GM15510 (cell line): Measurements from ENCODE around the gene PAQR6.

Experiments used
- POLR2A ChIP-seq: IDR thresholded peaks from 3 replicates; pipeline ENCODE4 v1.6.1; 2011; ENCODE audit warnings: borderline replicate concordance; ENCODE audit not compliant: insufficient read length; ENCODE audit errors: extremely low read depth

The PAQR6 gene

GRCh38 chr1:156221986-156222692, 25.7 kb downstream of the PAQR6 start:
- TF ChIP-seq POLR2A = no peak

DNA sequence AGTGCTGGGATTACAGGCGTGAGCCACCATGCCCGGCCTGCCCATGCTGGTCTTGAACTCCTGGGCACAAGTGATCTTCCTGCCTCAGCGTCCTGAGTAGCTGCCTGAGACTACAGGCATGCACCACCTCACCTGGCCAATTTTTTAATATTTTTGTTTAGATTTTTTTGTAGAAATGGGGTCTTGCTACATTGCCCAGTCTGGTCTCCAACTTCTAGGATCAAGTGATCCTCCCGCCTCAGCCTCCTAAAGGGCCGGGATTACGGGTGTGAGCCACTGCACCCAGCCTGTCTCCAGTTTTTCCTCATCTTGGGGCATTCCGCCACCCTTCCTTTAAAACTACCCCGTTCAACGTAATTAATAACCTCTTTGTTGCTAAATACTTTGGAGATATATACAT, 27.6 kb downstream of the PAQR6 start:
- TF ChIP-seq POLR2A = no peak

DNA sequence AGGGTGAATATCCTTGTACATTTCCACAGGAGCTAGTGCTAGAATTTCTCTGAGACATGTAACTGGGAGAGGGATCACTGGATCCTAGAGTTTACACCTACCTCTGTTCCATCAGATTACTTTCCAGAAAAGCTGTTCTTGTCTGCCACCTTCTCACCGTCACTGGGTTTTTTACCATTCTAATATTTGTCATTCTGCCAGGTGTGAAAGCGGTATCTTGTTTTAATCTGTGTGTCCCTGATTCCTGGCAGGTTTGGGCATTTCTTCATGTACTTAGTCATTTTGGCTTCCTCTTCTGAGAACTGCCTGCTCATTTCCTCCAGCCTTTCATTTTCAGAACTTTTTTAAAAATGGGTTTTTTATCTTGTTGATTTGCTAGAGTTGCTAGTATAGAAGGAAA, 30.0 kb downstream of the PAQR6 start:
- TF ChIP-seq POLR2A = no peak

GRCh38 chr1:156214024-156214748, 33.7 kb downstream of the PAQR6 start:
- no peak for TF ChIP-seq POLR2A

DNA sequence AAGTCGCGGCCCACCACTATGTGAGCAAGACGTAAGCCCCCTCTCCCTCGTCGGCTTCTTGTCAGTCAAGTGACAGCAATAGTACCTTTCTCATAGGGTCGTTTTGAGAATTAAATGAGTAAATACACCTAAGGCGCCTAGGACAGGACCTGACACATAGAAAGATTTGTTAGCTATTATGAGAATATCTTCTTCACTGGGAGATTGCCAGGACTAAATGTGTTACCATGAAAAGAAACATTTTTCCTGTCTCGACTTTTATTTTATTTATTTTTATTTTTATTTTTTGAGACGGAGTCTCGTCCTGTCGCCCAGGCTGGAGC, 34.3 kb downstream of the PAQR6 start:
- no peak for TF ChIP-seq POLR2A

GRCh38 chr1:156212833-156213643, 34.8 kb downstream of the PAQR6 start, which contains the start of gene PMF1:
Gene PMF1, plus strand, starts transcription at chr1:156213007. Its CDS starts 9 bp downstream, at chr1:156213016.
- TF ChIP-seq POLR2A = peak; percentile 61

DNA sequence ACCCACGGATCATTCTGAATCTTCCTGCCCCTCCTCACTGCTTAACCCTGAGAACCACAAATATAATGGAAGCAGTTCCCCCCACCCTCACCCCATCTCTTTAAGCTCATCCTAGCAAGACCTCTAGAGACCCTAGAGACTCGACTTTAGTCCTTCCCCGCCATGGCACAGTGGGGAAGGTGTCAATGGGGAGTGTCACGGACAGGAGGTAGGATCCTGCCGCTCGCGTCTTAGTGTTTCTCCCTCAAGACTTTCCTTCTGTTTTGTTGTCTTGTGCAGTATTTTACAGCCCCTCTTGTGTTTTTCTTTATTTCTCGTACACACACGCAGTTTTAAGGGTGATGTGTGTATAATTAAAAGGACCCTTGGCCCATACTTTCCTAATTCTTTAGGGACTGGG, 35.7 kb downstream of the PAQR6 start:
- no peak for TF ChIP-seq POLR2A

DNA sequence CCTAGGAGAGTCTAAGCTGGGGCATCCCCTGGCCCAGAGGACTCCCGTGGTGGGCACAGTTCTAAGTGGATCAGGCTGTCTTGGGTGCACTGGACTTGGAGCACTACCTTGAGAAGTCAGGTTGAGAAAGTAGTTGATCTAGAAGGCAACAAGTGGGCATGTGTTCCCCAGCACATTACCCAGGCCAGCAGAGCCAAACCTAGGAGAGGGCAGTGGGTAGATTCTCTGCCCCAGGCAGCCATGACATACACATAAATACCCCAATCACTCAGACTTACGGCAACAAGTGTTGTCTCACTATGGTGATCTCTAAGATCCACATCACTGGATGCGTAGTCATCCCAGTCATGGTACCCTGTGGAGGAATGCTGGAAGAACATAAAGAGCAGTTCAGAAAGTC, 36.6 kb downstream of the PAQR6 start:
- TF ChIP-seq POLR2A = no peak

GRCh38 chr1:156204686-156205085, 43.2 kb downstream of the PAQR6 start:
- no peak for TF ChIP-seq POLR2A

GRCh38 chr1:156203331-156203730, 44.5 kb downstream of the PAQR6 start:
- TF ChIP-seq POLR2A = no peak

GRCh38 chr1:156200044-156200443, 47.8 kb downstream of the PAQR6 start:
- TF ChIP-seq POLR2A = no peak

DNA sequence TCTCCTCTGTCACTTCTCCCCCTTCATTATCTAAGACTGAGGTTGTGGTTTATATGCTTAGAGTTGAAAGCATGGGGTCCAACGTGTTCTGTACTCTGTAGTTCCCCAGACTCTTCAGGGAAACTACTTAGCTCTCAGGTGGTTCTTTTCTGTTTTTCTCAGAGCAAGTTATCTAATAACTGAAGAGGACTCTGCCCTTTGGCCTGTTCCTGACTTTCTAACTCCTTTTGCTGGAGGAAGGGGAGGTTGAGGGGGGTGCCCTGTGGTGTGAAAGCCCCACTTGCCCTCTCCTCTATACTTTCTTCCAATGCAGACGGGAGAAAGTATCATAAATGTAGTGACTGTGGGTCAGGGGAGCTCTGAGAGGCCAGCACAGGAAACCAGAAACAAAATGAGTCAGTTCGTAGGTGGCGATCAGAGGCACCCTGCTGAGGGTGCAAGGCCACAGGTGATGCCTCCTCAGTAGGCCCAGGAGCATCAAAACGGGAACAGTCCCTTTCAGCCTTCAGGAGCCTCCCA, 49.0 kb downstream of the PAQR6 start:
- TF ChIP-seq POLR2A = no peak

- no peak for TF ChIP-seq POLR2A
These were observed 51.4 kb downstream of the PAQR6 start for GRCh38 chr1:156196445-156196844.

GRCh38 chr1:156195853-156196252, 52.0 kb downstream of the PAQR6 start:
- no peak for TF ChIP-seq POLR2A

- no peak for TF ChIP-seq POLR2A
These were observed 53.6 kb downstream of the PAQR6 start for GRCh38 chr1:156194300-156194652.

GRCh38 chr1:156193488-156194299, 54.2 kb downstream of the PAQR6 start, which contains the start of gene SLC25A44:
Gene SLC25A44, plus strand, starts transcription at chr1:156194104. Its CDS starts 5,744 bp downstream, at chr1:156199848.
- peak; percentile 77 for TF ChIP-seq POLR2A
